ENCODE measurements around the gene SLC35D1. TPM values are rescaled to one million over a fixed set of nuclear protein-coding genes. Genes with fewer than 3 reads are reported as not detected.
A peak's percentile ranks its signal among the peaks of the same experiment; 100 is the strongest.
"Not testable (repeated sequence)": the region's sequence is repeated elsewhere in the genome, so short reads cannot be mapped to it uniquely, and the experiment has no call there.

Gene SLC35D1
- total and polyA plus RNA-seq, 2 experiments from 2014 or later: 14.3 to 40.2 TPM

DNA sequence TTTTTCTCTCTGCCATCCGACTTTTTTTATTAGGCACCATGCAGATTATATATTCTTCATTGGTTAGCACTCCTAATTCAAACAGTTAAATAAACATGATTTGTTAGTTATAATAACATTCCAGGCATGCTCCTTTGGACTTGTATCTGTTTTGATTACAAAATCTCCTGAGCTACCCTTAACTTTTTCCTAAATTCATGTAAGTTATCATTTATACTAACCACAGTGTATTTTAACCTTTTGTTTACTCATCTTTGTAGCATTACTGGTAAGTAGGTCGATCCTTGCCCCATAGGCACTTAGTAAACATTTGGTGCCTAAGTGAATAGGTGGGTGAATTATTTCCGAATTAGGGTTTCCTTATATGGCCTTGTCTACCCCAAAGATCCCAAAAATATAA, 85.4 kb downstream of the SLC35D1 start:
- peaks cover 4% of the 10 kb centered on the region for H3K79me2 ChIP-seq

DNA sequence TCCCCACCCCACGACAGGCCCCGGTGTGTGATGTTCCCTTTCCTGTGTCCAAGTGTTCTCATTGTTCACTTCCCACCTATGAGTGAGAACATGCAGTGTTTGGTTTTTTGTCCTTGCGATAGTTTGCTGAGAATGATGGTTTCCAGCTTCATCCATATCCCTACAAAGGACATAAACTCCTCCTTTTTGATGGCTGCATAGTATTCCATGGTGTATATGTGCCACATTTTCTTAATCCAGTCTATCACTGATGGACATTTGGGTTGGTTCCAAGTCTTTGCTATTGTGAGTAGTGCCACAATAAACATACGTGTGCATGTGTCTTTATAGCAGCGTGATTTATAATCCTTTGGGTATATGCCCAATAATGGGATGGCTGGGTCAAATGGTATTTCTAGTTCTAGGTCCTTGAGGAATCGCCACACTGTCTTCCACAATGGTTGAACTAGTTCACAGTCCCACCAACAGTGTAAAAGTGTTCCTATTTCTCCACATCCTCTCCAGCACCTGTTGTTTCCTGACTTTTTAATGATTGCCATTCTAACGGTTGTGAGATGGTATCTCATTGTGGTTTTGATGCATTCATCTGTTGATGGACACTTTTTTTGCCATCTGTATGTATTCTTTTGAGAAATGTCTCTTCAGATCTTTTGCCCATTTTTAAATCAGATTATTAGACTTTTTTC, 87.6 kb downstream of the SLC35D1 start:
- H3K4me3 ChIP-seq; H3K79me2 ChIP-seq; H3K4me2 ChIP-seq; H4K20me1 ChIP-seq (ENCODE audit: insufficient read depth, poor library complexity, severe bottlenecking); H3K36me3 ChIP-seq (replicated peaks; ENCODE audit: insufficient read depth, low read depth); H3K9me2 ChIP-seq (replicated peaks; ENCODE audit: insufficient read depth); H3K27me3 ChIP-seq; H3K27ac ChIP-seq; H2AFZ ChIP-seq; DNase-seq (ENCODE audit: low spot score); H3K9me3 ChIP-seq (ENCODE audit: low read depth); H3K4me1 ChIP-seq (ENCODE audit: insufficient read depth): not testable (repeated sequence)
- WGBS (ENCODE audit: low lambda C conversion rate, missing lambda C conversion rate): 98% methylated on average over 7 of the region's 7 CpGs

More for the DNA sequence above, 85.4 kb downstream of the SLC35D1 start:
- Histone ChIP-seq H3K4me2 (no peak overlapping the region), H3K9me2 (replicated peaks; ENCODE audit: insufficient read depth) (no peaks in the 10 kb centered on the region), H3K9me3 (ENCODE audit: low read depth) (peaks cover 7% of the 10 kb centered on the region), H2AFZ (no peak overlapping the region), H4K20me1 (ENCODE audit: insufficient read depth, poor library complexity, severe bottlenecking) (no peaks in the 10 kb centered on the region), H3K27me3 (no peaks in the 10 kb centered on the region), H3K36me3 (replicated peaks; ENCODE audit: insufficient read depth, low read depth) (peaks cover 5% of the 10 kb centered on the region), H3K4me3 (no peak overlapping the region), H3K27ac (no peak overlapping the region), H3K4me1 (ENCODE audit: insufficient read depth) (no peaks in the 10 kb centered on the region)
- TF ChIP-seq EZH2phosphoT487 (IDR thresholded peaks at IDR 0.05; ENCODE audit: low read depth, severe bottlenecking, unreplicated experiment) (no peak), EZH2 (IDR thresholded peaks at IDR 0.05; ENCODE audit: borderline replicate concordance) (no peak)
- TF ChIP-seq, protein P1, sequence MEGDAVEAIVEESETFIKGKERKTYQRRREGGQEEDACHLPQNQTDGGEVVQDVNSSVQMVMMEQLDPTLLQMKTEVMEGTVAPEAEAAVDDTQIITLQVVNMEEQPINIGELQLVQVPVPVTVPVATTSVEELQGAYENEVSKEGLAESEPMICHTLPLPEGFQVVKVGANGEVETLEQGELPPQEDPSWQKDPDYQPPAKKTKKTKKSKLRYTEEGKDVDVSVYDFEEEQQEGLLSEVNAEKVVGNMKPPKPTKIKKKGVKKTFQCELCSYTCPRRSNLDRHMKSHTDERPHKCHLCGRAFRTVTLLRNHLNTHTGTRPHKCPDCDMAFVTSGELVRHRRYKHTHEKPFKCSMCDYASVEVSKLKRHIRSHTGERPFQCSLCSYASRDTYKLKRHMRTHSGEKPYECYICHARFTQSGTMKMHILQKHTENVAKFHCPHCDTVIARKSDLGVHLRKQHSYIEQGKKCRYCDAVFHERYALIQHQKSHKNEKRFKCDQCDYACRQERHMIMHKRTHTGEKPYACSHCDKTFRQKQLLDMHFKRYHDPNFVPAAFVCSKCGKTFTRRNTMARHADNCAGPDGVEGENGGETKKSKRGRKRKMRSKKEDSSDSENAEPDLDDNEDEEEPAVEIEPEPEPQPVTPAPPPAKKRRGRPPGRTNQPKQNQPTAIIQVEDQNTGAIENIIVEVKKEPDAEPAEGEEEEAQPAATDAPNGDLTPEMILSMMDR (IDR thresholded peaks at IDR 0.05; ENCODE audit: poor library complexity): no peak
- WGBS (ENCODE audit: low lambda C conversion rate, missing lambda C conversion rate): 88% methylated on average over 3 of the region's 3 CpGs
- DNase-seq (ENCODE audit: low spot score): no peak

DNA sequence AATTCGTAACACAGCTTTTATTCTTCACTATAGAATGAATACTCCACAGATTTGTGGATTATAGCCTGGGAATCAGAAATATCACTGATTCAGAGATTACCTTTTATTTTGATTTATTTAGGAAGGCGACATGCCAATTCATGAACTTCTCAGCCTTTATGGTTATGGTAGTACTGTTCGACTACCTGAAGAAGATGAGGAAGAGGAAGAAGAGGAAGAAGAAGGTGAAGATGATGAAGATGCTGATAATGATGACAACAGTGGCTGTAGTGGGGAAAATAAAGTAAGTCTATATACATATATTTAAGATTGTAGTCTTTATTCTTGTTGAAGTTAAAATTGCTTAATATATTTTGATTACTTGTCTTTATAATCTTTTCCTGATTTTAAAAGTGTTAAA, 96.0 kb downstream of the SLC35D1 start:
- no peaks in the 10 kb centered on the region for H3K9me3 ChIP-seq (ENCODE audit: low read depth)
- H3K4me1 ChIP-seq (ENCODE audit: insufficient read depth): no peaks in the 10 kb centered on the region
- TF ChIP-seq EZH2phosphoT487 (IDR thresholded peaks at IDR 0.05; ENCODE audit: low read depth, severe bottlenecking, unreplicated experiment) (no peak), EZH2 (IDR thresholded peaks at IDR 0.05; ENCODE audit: borderline replicate concordance) (no peak)
- no peak overlapping the region for H2AFZ ChIP-seq
- no peak for DNase-seq (ENCODE audit: low spot score)
- no peak overlapping the region for H3K27ac ChIP-seq
- 96% methylated on average over 3 of the region's 3 CpGs for WGBS (ENCODE audit: low lambda C conversion rate, missing lambda C conversion rate)
- no peaks in the 10 kb centered on the region for H3K27me3 ChIP-seq
- no peaks in the 10 kb centered on the region for H4K20me1 ChIP-seq (ENCODE audit: insufficient read depth, poor library complexity, severe bottlenecking)
- no peaks in the 10 kb centered on the region for H3K9me2 ChIP-seq (replicated peaks; ENCODE audit: insufficient read depth)
- H3K4me3 ChIP-seq: no peak overlapping the region
- no peaks in the 10 kb centered on the region for H3K36me3 ChIP-seq (replicated peaks; ENCODE audit: insufficient read depth, low read depth)
- no peak overlapping the region for H3K4me2 ChIP-seq
- peaks cover 37% of the 10 kb centered on the region for H3K79me2 ChIP-seq

DNA sequence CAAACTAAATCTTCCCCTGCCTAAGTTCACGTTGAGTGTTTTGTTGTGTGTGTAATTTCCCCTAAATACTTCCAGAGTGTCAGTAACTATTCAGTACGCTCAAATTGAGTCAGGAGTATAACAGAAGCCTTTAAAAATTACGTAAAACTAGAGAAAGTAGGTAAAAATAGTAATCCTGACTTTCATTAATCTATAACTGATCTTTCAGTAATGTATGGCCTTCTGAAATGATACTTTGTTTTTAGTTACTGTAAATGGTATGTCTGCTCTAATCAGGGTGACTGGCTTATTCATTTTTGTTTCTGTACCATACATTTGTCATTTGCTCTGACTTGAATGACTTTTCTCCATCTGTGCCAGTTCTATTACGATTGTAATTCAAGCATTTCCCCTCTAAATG, 99.7 kb downstream of the SLC35D1 start:
- no peak overlapping the region for H2AFZ ChIP-seq
- no peak overlapping the region for H3K4me3 ChIP-seq
- WGBS (ENCODE audit: low lambda C conversion rate, missing lambda C conversion rate): 95% methylated on average over 4 of the region's 4 CpGs
- TF ChIP-seq, protein P1 (IDR thresholded peaks at IDR 0.05; ENCODE audit: poor library complexity): no peak
- no peak for TF ChIP-seq EZH2phosphoT487 (IDR thresholded peaks at IDR 0.05; ENCODE audit: low read depth, severe bottlenecking, unreplicated experiment)
- no peak for TF ChIP-seq EZH2 (IDR thresholded peaks at IDR 0.05; ENCODE audit: borderline replicate concordance)
- H3K4me1 ChIP-seq (ENCODE audit: insufficient read depth): no peaks in the 10 kb centered on the region
- peaks cover 36% of the 10 kb centered on the region for H3K79me2 ChIP-seq
- no peaks in the 10 kb centered on the region for H3K36me3 ChIP-seq (replicated peaks; ENCODE audit: insufficient read depth, low read depth)
- no peak overlapping the region for H3K4me2 ChIP-seq
- no peaks in the 10 kb centered on the region for H3K27me3 ChIP-seq
- H3K9me3 ChIP-seq (ENCODE audit: low read depth): no peaks in the 10 kb centered on the region
- no peaks in the 10 kb centered on the region for H4K20me1 ChIP-seq (ENCODE audit: insufficient read depth, poor library complexity, severe bottlenecking)
- DNase-seq (ENCODE audit: low spot score): no peak
- no peaks in the 10 kb centered on the region for H3K9me2 ChIP-seq (replicated peaks; ENCODE audit: insufficient read depth)
- H3K27ac ChIP-seq: peak overlapping the region; percentile 45

Measured in hepatocyte (in vitro differentiated cells).